Neural progenitor cell (in vitro differentiated cells): ENCODE data around the gene ITGA4.

Experiments
- EZH2 ChIP-seq: fragments of 200-600 bp; sonication (generic); IDR thresholded peaks from 2 replicates; pipeline ENCODE4 v1.6.1; 2017; ENCODE audit warnings: antibody characterized with exemption, mild to moderate bottlenecking, moderate library complexity
- TF ChIP-seq, protein P1 (sequence below): fragments of 200-600 bp; sonication (generic); IDR thresholded peaks from 2 replicates; pipeline ENCODE4 v1.5.1; 2017; ENCODE audit warnings: antibody characterized with exemption, mild to moderate bottlenecking

DNA sequence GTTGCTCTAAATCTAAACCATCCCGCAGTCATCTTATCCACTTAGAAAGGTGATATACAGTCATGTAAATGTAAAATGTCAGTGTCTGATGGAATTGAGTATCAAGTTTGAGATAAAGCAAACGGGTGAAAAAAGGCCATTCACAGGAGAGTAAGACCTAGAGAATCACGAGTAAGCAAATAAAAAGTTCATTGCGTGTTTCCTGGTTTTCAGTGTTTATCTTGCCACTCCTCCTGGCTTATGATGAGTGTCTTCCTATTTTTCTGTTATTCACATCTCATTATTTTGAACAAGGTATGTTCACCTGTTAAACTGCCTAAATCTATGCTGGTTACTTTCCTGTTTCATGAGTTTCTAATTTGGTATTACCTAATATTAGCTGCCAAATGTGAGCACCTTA is 68.8 kb downstream of the ITGA4 start:
- TF ChIP-seq, protein P1, sequence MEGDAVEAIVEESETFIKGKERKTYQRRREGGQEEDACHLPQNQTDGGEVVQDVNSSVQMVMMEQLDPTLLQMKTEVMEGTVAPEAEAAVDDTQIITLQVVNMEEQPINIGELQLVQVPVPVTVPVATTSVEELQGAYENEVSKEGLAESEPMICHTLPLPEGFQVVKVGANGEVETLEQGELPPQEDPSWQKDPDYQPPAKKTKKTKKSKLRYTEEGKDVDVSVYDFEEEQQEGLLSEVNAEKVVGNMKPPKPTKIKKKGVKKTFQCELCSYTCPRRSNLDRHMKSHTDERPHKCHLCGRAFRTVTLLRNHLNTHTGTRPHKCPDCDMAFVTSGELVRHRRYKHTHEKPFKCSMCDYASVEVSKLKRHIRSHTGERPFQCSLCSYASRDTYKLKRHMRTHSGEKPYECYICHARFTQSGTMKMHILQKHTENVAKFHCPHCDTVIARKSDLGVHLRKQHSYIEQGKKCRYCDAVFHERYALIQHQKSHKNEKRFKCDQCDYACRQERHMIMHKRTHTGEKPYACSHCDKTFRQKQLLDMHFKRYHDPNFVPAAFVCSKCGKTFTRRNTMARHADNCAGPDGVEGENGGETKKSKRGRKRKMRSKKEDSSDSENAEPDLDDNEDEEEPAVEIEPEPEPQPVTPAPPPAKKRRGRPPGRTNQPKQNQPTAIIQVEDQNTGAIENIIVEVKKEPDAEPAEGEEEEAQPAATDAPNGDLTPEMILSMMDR, result no peak
- TF ChIP-seq EZH2, result no peak
